Measurements from ENCODE around the gene GSN. TPM values are rescaled to one million over a fixed set of nuclear protein-coding genes. Genes with fewer than 3 reads are reported as not detected.

The GSN gene
- total and polyA plus RNA-seq, 2 of the 13 experiments (the other 11 are each of a cell fraction or from before 2014, with no cell fraction given), result 294 to 307 TPM

GRCh38 chr9:121369595-121370265, 101.8 kb downstream of the GSN start, which contains the start of gene STOM (continued):
- TF ChIP-seq MZF1 (CRISPR knock-in tag; IDR thresholded peaks at IDR 0.05; ENCODE audit: borderline replicate concordance) (no peak), MAFF (IDR thresholded peaks at IDR 0.05; ENCODE audit: low read depth, low read length) (no peak), ZNF740 (CRISPR knock-in tag; IDR thresholded peaks at IDR 0.05) (no peak), ZHX2 (IDR thresholded peaks at IDR 0.05; ENCODE audit: low read depth) (no peak), ZHX2 (CRISPR knock-in tag; IDR thresholded peaks at IDR 0.05; ENCODE audit: borderline replicate concordance) (0 out of 2 replicates have a peak, but pooled peaks have one; percentile 25), ZSCAN20 (CRISPR knock-in tag; IDR thresholded peaks at IDR 0.05; ENCODE audit: borderline replicate concordance) (no peak), RCOR2 (CRISPR knock-in tag; IDR thresholded peaks at IDR 0.05) (no peak), NPAS2 (CRISPR knock-in tag; IDR thresholded peaks at IDR 0.05; ENCODE audit: borderline replicate concordance) (no peak), ZNF558 (CRISPR knock-in tag; IDR thresholded peaks at IDR 0.05; ENCODE audit: borderline replicate concordance) (no peak), THYN1 (CRISPR knock-in tag; IDR thresholded peaks at IDR 0.05; ENCODE audit: borderline replicate concordance, low read depth) (no peak), ARNT2 (CRISPR knock-in tag; IDR thresholded peaks at IDR 0.05; ENCODE audit: low read depth) (0 out of 2 replicates have a peak, but pooled peaks have one; percentile 45), NR2F6 (IDR thresholded peaks at IDR 0.05) (no peak), NR2F6 (CRISPR knock-in tag; IDR thresholded peaks at IDR 0.05) (no peak), FOXA1 (IDR thresholded peaks at IDR 0.05) (no peak), FOXA1 (CRISPR knock-in tag; IDR thresholded peaks at IDR 0.05) (0 out of 2 replicates have a peak, but pooled peaks have one; percentile 2)
- TF ChIP-seq, protein P1, sequence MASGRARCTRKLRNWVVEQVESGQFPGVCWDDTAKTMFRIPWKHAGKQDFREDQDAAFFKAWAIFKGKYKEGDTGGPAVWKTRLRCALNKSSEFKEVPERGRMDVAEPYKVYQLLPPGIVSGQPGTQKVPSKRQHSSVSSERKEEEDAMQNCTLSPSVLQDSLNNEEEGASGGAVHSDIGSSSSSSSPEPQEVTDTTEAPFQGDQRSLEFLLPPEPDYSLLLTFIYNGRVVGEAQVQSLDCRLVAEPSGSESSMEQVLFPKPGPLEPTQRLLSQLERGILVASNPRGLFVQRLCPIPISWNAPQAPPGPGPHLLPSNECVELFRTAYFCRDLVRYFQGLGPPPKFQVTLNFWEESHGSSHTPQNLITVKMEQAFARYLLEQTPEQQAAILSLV (CRISPR knock-in tag; IDR thresholded peaks at IDR 0.05; ENCODE audit: borderline replicate concordance), result peak; percentile 27; the same call in 1 of the 2 replicates
- TF ChIP-seq, protein P2, sequence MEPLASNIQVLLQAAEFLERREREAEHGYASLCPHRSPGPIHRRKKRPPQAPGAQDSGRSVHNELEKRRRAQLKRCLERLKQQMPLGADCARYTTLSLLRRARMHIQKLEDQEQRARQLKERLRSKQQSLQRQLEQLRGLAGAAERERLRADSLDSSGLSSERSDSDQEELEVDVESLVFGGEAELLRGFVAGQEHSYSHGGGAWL (CRISPR knock-in tag; IDR thresholded peaks at IDR 0.05), result peak; percentile 52; the same call in 1 of the 2 replicates
- TF ChIP-seq, protein P3, sequence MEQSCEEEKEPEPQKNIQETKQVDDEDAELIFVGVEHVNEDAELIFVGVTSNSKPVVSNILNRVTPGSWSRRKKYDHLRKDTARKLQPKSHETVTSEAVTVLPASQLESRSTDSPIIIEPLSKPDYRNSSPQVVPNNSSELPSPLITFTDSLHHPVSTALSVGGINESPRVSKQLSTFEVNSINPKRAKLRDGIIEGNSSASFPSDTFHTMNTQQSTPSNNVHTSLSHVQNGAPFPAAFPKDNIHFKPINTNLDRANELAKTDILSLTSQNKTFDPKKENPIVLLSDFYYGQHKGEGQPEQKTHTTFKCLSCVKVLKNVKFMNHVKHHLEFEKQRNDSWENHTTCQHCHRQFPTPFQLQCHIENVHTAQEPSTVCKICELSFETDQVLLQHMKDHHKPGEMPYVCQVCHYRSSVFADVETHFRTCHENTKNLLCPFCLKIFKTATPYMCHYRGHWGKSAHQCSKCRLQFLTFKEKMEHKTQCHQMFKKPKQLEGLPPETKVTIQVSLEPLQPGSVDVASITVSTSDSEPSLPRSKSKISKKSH (CRISPR knock-in tag; IDR thresholded peaks at IDR 0.05; ENCODE audit: borderline replicate concordance), result no peak; the same call in 1 of the 2 replicates

All from HepG2 (cell line).